ENCODE measurements around the gene PYROXD2. TPM values are rescaled to one million over a fixed set of nuclear protein-coding genes. Genes with fewer than 3 reads are reported as not detected.

The PYROXD2 gene
- total and polyA plus RNA-seq, 2 experiments from 2014 or later, result 1.3 to 2.6 TPM

DNA sequence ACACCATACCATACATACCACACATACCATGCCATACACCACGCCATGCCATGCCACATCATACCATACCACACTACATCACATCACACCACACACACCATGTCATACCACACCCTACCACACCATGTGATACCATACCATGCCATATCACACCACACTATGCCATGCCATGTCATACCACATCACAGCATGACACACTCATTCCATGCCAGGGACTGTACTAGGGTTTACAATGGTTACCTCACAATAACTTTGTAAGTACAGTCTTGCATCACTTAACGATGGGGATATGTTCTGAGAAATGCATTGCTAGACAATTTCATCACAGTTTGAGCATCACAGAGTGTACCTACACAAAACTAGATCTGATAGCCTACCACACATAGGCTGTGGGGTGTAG is 14.5 kb downstream of the PYROXD2 start:
- Histone ChIP-seq H3F3A (replicated peaks; ENCODE audit: low read depth) (no peaks in the 10 kb centered on the region), H2AFZ (no peak overlapping the region), H3K4me1 (ENCODE audit: insufficient read depth) (no peaks in the 10 kb centered on the region), H4K20me1 (replicated peaks; ENCODE audit: insufficient read depth) (no peaks in the 10 kb centered on the region), H3K36me3 (ENCODE audit: insufficient read depth) (no peaks in the 10 kb centered on the region), H3K4me3 (no peak overlapping the region), H3K79me2 (replicated peaks; ENCODE audit: insufficient read depth) (no peaks in the 10 kb centered on the region), H3K4me2 (no peak overlapping the region), H3K27me3 (ENCODE audit: insufficient read depth) (no peaks in the 10 kb centered on the region), H3K9me2 (ENCODE audit: insufficient read depth) (peaks cover 8% of the 10 kb centered on the region; the same call in 1 of the 2 replicates), H3K27ac (ENCODE audit: low read depth) (no peak overlapping the region)
- no peaks in the 10 kb centered on the region; the same call in 2 of the 3 replicates for H3K36me3 Mint-ChIP-seq (ENCODE audit: low read depth)
- H3K27me3 Mint-ChIP-seq (ENCODE audit: insufficient read depth, low read depth, poor library complexity), result peaks cover 3% of the 10 kb centered on the region
- DNase-seq (ENCODE audit: low spot score) (no peak), ATAC-seq (no peak)
- no peak overlapping the region for H3K27ac Mint-ChIP-seq
- peaks cover 8% of the 10 kb centered on the region for H3K4me1 Mint-ChIP-seq
- TF ChIP-seq STAT1 (IDR thresholded peaks at IDR 0.05; ENCODE audit: unreplicated experiment) (no peak), EZH2phosphoT487 (IDR thresholded peaks at IDR 0.05; ENCODE audit: unreplicated experiment) (no peak), NANOG (IDR thresholded peaks at IDR 0.05; ENCODE audit: borderline replicate concordance) (no peak), ZNF114 (CRISPR knock-in tag; IDR thresholded peaks at IDR 0.05) (no peak)
- TF ChIP-seq, protein P1, sequence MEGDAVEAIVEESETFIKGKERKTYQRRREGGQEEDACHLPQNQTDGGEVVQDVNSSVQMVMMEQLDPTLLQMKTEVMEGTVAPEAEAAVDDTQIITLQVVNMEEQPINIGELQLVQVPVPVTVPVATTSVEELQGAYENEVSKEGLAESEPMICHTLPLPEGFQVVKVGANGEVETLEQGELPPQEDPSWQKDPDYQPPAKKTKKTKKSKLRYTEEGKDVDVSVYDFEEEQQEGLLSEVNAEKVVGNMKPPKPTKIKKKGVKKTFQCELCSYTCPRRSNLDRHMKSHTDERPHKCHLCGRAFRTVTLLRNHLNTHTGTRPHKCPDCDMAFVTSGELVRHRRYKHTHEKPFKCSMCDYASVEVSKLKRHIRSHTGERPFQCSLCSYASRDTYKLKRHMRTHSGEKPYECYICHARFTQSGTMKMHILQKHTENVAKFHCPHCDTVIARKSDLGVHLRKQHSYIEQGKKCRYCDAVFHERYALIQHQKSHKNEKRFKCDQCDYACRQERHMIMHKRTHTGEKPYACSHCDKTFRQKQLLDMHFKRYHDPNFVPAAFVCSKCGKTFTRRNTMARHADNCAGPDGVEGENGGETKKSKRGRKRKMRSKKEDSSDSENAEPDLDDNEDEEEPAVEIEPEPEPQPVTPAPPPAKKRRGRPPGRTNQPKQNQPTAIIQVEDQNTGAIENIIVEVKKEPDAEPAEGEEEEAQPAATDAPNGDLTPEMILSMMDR (conservative IDR thresholded peaks at IDR 0.05; ENCODE audit: low read depth in 2 of 2), result no peak
- H3K9me3 Mint-ChIP-seq, result no peaks in the 10 kb centered on the region
- no peak overlapping the region for H3K4me3 Mint-ChIP-seq

DNA sequence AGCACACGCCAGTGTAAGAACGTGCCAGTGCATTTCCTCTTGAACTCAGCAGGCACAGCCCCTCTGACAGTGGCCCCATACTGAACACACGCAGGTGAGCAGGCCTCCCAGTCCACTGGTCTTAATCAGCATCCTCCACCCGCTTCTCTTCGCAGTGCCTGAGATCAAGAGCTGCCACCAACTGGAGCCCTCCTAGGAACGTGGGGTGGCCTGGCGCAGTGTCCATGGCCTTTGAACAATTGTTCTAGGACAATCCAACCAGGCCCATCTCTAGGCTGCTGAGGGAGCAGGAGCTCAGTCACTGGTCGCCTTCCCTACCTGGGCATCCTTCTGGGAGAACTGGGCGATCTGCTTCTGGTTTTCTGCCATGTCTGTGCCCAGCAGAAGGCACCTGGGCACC is 15.2 kb downstream of the PYROXD2 start:
- Histone ChIP-seq H3K79me2 (replicated peaks; ENCODE audit: insufficient read depth) (no peaks in the 10 kb centered on the region), H3K27ac (ENCODE audit: low read depth) (no peak overlapping the region), H3F3A (replicated peaks; ENCODE audit: low read depth) (no peaks in the 10 kb centered on the region), H3K4me1 (ENCODE audit: insufficient read depth) (no peaks in the 10 kb centered on the region), H3K4me2 (no peak overlapping the region), H4K20me1 (replicated peaks; ENCODE audit: insufficient read depth) (no peaks in the 10 kb centered on the region), H3K9me2 (ENCODE audit: insufficient read depth) (peaks cover 8% of the 10 kb centered on the region; the same call in 1 of the 2 replicates), H3K36me3 (ENCODE audit: insufficient read depth) (no peaks in the 10 kb centered on the region), H3K27me3 (ENCODE audit: insufficient read depth) (no peaks in the 10 kb centered on the region), H2AFZ (no peak overlapping the region), H3K4me3 (no peak overlapping the region)
- Mint-ChIP-seq H3K27me3 (ENCODE audit: insufficient read depth, low read depth, poor library complexity) (peaks cover 3% of the 10 kb centered on the region), H3K4me3 (no peak overlapping the region), H3K36me3 (ENCODE audit: low read depth) (no peaks in the 10 kb centered on the region; the same call in 2 of the 3 replicates), H3K27ac (no peak overlapping the region), H3K4me1 (peaks cover 8% of the 10 kb centered on the region), H3K9me3 (no peaks in the 10 kb centered on the region)
- ATAC-seq (no peak), DNase-seq (ENCODE audit: low spot score) (no peak)
- TF ChIP-seq ZNF114 (CRISPR knock-in tag; IDR thresholded peaks at IDR 0.05) (no peak), EZH2phosphoT487 (IDR thresholded peaks at IDR 0.05; ENCODE audit: unreplicated experiment) (no peak)

DNA sequence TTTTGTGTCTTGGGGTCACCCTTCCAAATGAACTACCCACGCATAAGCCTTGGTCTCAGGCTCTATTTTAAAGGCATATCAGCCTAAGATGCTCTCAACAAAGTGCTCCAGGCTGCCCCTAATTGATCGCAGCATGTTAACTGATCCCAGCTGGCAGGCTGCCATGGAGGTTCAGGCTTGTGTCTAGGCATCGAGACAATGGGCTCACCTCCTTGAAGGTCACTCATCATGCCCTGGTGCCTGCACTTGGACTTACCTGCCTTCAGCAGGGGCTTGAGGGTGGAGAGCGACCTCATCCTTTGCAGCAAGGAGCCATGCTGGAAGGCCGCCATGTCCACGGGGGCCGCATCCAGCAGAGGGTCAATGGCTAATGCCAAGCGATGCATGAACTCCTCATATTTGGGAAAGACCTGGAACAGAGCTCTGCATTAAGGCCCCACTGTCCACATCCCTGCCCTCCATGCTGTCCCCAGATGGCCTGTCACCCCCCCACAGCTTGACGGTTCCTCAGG is 17.8 kb downstream of the PYROXD2 start:
- Histone ChIP-seq H3K4me2 (no peak overlapping the region), H2AFZ (no peak overlapping the region), H3K36me3 (ENCODE audit: insufficient read depth) (no peaks in the 10 kb centered on the region), H4K20me1 (replicated peaks; ENCODE audit: insufficient read depth) (no peaks in the 10 kb centered on the region), H3K4me3 (no peak overlapping the region), H3K9me2 (ENCODE audit: insufficient read depth) (no peaks in the 10 kb centered on the region), H3K79me2 (replicated peaks; ENCODE audit: insufficient read depth) (no peaks in the 10 kb centered on the region), H3K27me3 (ENCODE audit: insufficient read depth) (no peaks in the 10 kb centered on the region), H3F3A (replicated peaks; ENCODE audit: low read depth) (no peaks in the 10 kb centered on the region), H3K27ac (ENCODE audit: low read depth) (no peak overlapping the region), H3K4me1 (ENCODE audit: insufficient read depth) (no peaks in the 10 kb centered on the region)
- Mint-ChIP-seq H3K36me3 (ENCODE audit: low read depth) (peaks cover 3% of the 10 kb centered on the region; the same call in 1 of the 3 replicates), H3K27ac (no peak overlapping the region), H3K4me1 (no peaks in the 10 kb centered on the region), H3K4me3 (no peak overlapping the region), H3K27me3 (ENCODE audit: insufficient read depth, low read depth, poor library complexity) (peaks cover 1% of the 10 kb centered on the region), H3K9me3 (no peaks in the 10 kb centered on the region)
- ATAC-seq (no peak), DNase-seq (ENCODE audit: low spot score) (no peak)
- TF ChIP-seq EZH2 (IDR thresholded peaks at IDR 0.05; ENCODE audit: low read depth, unreplicated experiment) (no peak), ZNF114 (CRISPR knock-in tag; IDR thresholded peaks at IDR 0.05) (no peak), EZH2phosphoT487 (IDR thresholded peaks at IDR 0.05; ENCODE audit: unreplicated experiment) (no peak), JUNB (IDR thresholded peaks at IDR 0.05; ENCODE audit: unreplicated experiment) (no peak)
- TF ChIP-seq, protein P2, sequence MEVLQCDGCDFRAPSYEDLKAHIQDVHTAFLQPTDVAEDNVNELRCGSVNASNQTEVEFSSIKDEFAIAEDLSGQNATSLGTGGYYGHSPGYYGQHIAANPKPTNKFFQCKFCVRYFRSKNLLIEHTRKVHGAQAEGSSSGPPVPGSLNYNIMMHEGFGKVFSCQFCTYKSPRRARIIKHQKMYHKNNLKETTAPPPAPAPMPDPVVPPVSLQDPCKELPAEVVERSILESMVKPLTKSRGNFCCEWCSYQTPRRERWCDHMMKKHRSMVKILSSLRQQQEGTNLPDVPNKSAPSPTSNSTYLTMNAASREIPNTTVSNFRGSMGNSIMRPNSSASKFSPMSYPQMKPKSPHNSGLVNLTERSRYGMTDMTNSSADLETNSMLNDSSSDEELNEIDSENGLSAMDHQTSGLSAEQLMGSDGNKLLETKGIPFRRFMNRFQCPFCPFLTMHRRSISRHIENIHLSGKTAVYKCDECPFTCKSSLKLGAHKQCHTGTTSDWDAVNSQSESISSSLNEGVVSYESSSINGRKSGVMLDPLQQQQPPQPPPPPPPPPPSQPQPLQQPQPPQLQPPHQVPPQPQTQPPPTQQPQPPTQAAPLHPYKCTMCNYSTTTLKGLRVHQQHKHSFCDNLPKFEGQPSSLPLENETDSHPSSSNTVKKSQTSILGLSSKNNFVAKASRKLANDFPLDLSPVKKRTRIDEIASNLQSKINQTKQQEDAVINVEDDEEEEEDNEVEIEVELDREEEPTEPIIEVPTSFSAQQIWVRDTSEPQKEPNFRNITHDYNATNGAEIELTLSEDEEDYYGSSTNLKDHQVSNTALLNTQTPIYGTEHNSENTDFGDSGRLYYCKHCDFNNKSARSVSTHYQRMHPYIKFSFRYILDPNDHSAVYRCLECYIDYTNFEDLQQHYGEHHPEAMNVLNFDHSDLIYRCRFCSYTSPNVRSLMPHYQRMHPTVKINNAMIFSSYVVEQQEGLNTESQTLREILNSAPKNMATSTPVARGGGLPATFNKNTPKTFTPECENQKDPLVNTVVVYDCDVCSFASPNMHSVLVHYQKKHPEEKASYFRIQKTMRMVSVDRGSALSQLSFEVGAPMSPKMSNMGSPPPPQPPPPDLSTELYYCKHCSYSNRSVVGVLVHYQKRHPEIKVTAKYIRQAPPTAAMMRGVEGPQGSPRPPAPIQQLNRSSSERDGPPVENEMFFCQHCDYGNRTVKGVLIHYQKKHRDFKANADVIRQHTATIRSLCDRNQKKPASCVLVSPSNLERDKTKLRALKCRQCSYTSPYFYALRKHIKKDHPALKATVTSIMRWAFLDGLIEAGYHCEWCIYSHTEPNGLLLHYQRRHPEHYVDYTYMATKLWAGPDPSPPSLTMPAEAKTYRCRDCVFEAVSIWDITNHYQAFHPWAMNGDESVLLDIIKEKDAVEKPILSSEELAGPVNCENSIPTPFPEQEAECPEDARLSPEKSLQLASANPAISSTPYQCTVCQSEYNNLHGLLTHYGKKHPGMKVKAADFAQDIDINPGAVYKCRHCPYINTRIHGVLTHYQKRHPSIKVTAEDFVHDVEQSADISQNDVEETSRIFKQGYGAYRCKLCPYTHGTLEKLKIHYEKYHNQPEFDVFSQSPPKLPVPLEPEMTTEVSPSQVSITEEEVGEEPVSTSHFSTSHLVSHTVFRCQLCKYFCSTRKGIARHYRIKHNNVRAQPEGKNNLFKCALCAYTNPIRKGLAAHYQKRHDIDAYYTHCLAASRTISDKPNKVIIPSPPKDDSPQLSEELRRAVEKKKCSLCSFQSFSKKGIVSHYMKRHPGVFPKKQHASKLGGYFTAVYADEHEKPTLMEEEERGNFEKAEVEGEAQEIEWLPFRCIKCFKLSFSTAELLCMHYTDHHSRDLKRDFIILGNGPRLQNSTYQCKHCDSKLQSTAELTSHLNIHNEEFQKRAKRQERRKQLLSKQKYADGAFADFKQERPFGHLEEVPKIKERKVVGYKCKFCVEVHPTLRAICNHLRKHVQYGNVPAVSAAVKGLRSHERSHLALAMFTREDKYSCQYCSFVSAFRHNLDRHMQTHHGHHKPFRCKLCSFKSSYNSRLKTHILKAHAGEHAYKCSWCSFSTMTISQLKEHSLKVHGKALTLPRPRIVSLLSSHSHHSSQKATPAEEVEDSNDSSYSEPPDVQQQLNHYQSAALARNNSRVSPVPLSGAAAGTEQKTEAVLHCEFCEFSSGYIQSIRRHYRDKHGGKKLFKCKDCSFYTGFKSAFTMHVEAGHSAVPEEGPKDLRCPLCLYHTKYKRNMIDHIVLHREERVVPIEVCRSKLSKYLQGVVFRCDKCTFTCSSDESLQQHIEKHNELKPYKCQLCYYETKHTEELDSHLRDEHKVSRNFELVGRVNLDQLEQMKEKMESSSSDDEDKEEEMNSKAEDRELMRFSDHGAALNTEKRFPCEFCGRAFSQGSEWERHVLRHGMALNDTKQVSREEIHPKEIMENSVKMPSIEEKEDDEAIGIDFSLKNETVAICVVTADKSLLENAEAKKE (CRISPR knock-in tag; IDR thresholded peaks at IDR 0.05), result no peak
